NCI-H82 treated with DMSO at 0.1 percent for 48 hours (cell line): ENCODE data around the gene C19orf33.

Experiments
- DNase-seq: peaks from one replicate; lab custom pipeline; 2025; ENCODE audit not compliant: unreplicated experiment; lab: John Stamatoyannopoulos, UW

Gene C19orf33

GRCh38 chr19:38278751-38279150 is 25.3 kb upstream of the C19orf33 start:
- no peak for DNase-seq

- DNase-seq: no peak
Measured at GRCh38 chr19:38280030-38280921, 23.8 kb upstream of the C19orf33 start.

DNA sequence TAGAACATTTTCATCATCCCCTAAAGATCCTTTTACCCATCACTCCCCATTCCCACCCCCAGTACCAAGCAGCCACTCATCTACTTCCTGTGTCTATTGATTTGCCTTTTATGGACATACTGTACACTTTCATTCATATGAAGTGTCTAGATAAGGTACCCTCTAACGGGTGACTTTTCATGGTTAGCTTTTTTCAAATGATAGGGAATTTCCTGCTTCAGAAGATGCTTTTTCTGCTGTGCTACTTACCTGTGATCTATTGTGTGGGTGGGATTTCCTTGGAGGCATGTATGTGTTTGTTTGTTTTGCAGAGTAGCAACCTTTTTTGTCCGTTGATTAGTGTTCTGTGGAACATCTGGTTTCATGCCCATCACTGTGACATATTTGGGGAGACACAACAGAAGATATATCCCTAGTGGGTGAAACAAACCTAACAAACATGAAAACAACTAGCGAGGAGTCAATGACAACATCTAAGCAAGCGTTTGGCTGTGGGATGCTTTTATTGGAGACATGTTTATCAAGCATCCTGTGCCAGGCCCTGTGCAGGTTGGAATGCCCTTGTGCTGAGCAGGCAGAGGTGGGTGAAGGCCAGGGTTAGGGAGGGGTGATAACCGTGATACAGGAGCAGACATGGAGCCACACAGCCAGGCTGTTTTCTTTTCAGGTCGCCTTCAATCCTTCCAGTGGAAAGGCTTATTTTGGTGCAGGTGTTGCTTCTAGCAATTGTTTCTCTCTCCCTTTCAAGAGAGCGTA is 22.1 kb upstream of the C19orf33 start:
- no peak for DNase-seq

DNA sequence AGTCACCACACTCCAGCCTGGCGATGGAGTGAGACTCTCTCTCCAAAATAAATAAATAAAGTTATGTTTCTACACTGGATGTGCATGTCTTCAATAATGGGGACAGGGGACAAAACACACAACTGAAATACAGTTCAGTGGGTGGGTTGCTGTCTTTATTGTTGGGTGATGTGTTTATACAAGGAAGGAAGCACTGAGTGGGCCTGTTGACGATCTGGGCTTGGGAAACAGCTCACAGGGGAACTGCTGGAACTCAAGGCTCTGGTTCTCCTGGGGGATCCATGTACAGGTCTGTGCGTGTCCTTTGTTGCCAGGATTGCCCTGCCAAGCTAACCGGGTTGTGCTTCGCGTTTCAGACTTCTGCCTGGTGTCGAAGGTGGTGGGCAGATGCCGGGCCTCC is 20.8 kb upstream of the C19orf33 start:
- no peak for DNase-seq

GRCh38 chr19:38284422-38284821 is 19.6 kb upstream of the C19orf33 start:
- DNase-seq: no peak

- DNase-seq: no peak
Measured at GRCh38 chr19:38285567-38285966, 18.5 kb upstream of the C19orf33 start.

- DNase-seq: no peak
Measured at GRCh38 chr19:38287604-38288003, 16.4 kb upstream of the C19orf33 start.

DNA sequence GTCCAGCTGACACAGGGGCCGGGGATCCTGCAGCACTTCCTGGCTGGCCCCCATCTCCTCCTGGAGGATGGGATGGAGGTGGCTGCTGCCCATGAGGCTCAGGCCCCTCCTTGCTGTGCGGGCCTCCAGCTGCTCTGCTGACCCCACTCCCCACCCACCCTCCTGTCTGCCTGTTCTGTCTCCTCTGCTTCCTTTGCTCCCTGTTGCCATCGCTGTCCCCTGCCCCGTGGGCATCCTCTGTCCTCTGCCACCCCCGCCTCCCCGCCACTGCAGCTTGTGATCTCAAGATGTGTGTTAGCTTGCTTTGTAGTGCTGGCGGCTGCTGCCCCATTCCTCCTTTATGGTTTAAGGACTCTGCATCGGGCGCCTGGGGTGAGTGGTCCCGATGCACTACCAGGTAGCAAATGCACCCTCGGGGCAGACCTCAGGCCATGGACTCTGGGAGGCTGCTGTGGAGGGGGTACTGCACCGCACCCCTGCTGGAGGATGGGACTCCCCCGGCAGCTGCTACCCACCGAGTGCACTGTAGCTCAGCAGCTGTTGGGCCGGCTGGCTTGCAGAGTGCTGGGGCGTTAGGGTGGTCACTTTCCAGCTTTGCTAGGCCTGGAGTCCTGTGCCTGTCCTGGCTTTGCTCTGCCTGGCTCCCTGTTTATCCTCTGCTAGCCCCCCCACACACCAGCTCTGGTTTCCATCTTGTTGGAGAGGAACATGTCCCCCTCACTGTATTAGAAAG is 15.8 kb upstream of the C19orf33 start:
- DNase-seq: no peak

GRCh38 chr19:38289955-38290354 is 14.1 kb upstream of the C19orf33 start:
- no peak for DNase-seq

DNA sequence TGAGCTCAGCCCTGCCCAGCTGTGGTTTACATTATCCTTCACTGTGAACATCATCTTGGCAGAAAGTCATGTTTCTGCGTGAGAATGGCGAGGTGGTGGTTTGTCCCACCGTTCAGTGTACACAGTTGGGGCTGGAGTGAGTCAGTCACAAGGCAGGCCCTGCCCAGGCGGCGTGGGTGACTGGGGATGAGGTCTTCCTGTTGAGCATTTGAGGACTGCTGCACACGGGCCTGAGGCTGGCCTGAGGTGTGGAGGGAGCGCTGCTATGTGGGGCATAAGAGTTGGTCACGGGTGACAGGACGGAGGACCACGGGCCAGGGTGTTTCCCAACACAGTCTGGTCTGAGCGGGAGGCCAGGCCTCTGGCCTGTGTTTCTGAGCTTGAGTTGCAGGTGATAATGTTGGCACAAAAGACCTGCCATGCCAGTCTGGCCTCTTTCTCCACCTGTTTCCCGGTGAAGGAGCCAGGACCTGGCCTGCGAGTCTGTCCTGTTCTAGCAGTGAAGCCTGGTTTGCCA is 13.4 kb upstream of the C19orf33 start:
- DNase-seq: no peak

- DNase-seq: peak; percentile 63
Measured at GRCh38 chr19:38291855-38292254, 12.2 kb upstream of the C19orf33 start.

GRCh38 chr19:38293281-38293680 is 10.8 kb upstream of the C19orf33 start:
- no peak for DNase-seq

DNA sequence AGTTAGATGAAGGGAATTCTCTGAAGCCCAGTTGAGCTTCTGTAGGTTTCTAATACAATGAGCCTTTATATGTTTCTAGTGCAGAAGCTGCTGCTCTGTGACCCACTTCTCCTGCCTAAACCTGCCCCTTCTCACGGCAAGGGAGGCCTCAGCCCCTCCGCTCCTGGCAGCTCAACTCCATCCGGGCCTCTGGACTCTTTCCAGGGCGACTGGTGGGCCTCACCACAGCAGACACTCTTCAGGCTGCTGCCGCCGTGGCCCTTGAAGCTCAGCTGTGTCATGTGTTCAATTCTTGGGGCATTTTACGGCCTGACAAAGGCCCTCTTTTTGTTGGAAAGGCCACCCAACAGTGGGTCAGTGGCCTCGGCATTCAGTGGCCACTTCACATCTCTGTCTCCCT is 10.0 kb upstream of the C19orf33 start:
- no peak for DNase-seq

DNA sequence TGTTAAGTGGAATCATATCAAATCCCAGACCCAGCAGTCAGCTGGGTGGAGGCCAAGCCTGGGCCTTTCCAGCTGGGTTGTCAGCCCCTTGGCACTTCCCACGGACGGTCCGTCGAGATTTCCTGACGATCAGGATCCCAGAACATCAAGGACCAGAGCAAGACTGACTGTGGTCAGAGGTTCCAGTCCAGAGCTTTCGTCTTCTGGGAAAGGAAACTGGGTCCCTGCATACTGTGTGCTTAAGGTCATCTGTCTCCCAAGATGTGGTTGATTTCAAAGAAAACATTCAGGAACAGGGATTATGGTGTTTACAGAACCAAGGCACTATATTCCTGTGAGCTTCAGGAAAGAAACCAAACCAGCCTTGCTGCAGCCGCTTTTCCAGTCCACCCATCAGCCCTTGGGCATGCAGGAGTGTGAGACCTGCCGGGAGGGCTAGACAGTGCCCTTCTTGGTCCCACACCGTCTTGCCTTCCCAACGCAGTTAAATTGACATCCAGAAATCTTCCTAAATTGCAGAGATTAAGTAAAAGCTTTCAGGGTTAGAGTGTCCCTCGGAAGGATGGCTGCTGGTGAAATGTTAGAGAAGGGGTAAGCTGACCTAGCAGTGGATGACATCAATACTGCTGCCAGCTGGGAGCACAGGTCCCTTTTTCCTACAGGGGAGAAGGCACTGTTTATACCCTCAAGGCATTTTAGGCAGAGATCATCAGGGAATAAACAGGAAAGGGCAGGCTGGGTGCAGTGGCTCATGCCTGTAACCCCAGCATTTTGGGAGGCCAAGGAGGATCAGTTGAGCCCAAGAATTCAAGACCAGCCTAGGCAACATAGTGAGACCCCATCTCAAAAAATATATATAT is 5.0 kb upstream of the C19orf33 start:
- no peak for DNase-seq

GRCh38 chr19:38304352-38304865 is 358 bp downstream of the C19orf33 start:
- no peak for DNase-seq

GRCh38 chr19:38304866-38305429 is 897 bp downstream of the C19orf33 start:
- DNase-seq: no peak

GRCh38 chr19:38306236-38306635 is 2.2 kb downstream of the C19orf33 start:
- no peak for DNase-seq

DNA sequence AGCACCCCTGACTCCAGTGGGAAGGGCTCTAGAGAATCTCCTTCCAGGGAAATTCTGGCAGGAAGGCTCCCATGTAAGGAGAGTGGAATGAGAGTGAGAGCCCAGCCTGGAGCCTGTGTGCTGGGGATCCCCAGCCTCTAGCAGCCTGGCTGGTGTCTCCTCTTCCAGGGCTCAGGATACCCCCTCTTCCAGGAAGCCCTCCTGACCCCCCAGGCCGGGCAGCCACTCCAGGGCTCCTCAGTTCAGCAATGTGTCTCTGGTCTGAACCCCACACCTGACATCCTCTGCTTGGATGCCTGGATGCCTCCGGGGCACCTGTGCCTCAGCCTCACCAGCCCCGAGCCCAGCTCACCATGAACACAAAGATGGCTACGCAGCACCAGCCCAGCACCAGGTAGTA is 3.0 kb downstream of the C19orf33 start:
- DNase-seq: no peak

- DNase-seq: no peak
Measured at GRCh38 chr19:38307597-38307996, 3.5 kb downstream of the C19orf33 start.
